ENCODE results near the gene WDCP. TPM values are rescaled to one million over a fixed set of nuclear protein-coding genes. Genes with fewer than 3 reads are reported as not detected.

WDCP gene
- total and polyA plus RNA-seq, 10 of the 15 experiments (the other 5 are each of a cell fraction or from before 2014, with no cell fraction given): 5.5 to 21.3 (median 13.2) TPM

DNA sequence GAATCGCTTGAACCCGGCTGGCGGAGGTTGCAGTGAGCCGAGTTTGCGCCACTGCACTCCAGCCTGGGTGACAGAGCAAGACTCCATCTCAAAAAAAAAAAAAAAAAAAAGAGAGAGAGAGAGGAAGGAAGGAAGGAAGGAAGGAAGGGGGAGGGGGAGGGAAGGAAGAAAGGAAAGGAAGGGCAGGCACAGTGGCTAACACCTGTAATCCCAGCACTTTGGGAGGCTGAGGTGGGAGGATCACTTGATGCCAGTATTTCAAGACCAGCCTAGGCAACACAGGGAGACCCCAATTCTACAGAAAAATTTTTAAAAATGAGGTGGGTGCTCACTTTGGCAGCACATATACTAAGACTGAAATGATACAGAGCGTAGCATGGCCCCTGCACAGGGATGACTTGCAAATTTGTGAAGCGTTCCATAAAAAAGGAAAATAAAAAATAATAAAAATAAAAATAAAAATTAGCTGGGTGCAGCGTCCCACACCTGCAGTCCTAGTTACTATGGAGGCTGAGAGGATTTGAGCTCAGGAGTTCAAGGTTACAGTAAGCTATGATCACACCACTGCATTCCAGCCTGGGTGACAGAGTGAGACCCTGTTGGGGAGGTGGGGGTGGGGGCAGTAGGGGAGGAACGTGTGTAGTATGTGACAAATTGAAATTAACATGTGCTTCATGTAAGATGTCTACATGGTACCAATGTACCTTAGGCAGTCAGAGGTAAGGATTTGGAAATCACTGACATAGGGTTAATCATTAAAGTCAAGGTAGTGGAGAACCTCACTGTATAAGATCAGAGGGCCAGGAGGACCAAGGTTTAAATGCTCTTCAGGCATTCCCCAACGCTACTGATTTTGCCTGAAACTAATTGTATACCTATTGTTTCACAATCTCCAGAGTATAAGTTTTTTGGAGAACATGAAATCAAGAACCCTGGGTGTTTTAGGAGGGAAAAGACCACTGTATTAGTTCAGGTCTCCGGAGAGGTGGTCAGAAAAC is 1.4 kb downstream of the WDCP start:
- Histone ChIP-seq H3K4me1 (ENCODE audit: control insufficient read depth, insufficient read depth, low read length) (peaks cover 11% of the 10 kb centered on the region), H3K36me3 (ENCODE audit: control insufficient read depth in 2 of 2, insufficient read depth in 2 of 2, low read length in 1 of 2) (no peaks in the 10 kb centered on the region), H3K4me2 (ENCODE audit: control insufficient read depth, insufficient read depth) (peak overlapping the region; percentile 72), H3K27me3 (replicated peaks in 1 of 2; ENCODE audit: control insufficient read depth in 2 of 2, insufficient read depth in 2 of 2, low read length in 1 of 2) (peaks cover 0 to 5% of the 10 kb centered on the region in 2 experiments; a peak in 3 of 4 replicates), H3K4me3 (peak overlapping the region; percentile 78), H3K9ac (ENCODE audit: control insufficient read depth, insufficient read depth, low read length) (peak overlapping the region; percentile 77), H4K20me1 (ENCODE audit: control insufficient read depth, insufficient read depth) (no peaks in the 10 kb centered on the region), H2AFZ (ENCODE audit: control insufficient read depth, low read depth, low read length) (no peak overlapping the region), H3K27ac (ENCODE audit: control insufficient read depth, insufficient read depth) (no peak overlapping the region), H3K9me3 (replicated peaks; ENCODE audit: control insufficient read depth, insufficient read depth, low read length) (no peaks in the 10 kb centered on the region), H3K79me2 (ENCODE audit: control insufficient read depth, insufficient read depth, low read length) (peaks cover 7% of the 10 kb centered on the region)
- WGBS (ENCODE audit: insufficient coverage, insufficient replicate concordance, low lambda C conversion rate, missing lambda C conversion rate): 74% methylated on average over 11 of the region's 11 CpGs
- ChIA-PET RAD21 (ENCODE audit: unreplicated experiment) (interaction anchor here (1.7 kb wide), 1 partner anchor 38 kb away, joined by 21 read pairs; the partner anchor contains the start of gene TP53I3), CTCF (interaction anchor here (0.7 to 1.0 kb wide), 2 partner anchors 15 to 39 kb away, joined by 3 read pairs; partner anchors contain the start of gene TP53I3), SMC1A (ENCODE audit: uncharacterized antibody, unreplicated experiment) (no interaction called here), POLR2A (interaction anchor here (1.3 kb wide), 1 partner anchor 119 kb away, joined by 3 read pairs; the partner anchor contains the start of gene ATAD2B)
- ATAC-seq (no peak), DNase-seq (ENCODE audit: low read depth, low spot score) (no peak), FAIRE-seq (no peak)
- BruUV-seq (replicated peaks): no TSS peak
- in situ Hi-C loops (cut with MboI): no loop called here
- intact Hi-C loops (cut with micrococcal nuclease; ENCODE audit: unreplicated experiment): loop anchor here (5.0 kb wide), 1 partner anchor 119 kb away; the partner anchor contains the start of gene ATAD2B
- TF ChIP-seq STAT1 (conservative IDR thresholded peaks at IDR 0.05) (no peak), CHD4 (IDR thresholded peaks at IDR 0.05) (no peak), YBX1 (IDR thresholded peaks at IDR 0.05) (no peak), EED (IDR thresholded peaks at IDR 0.05; ENCODE audit: low read depth) (no peak), WRNIP1 (IDR thresholded peaks at IDR 0.05; ENCODE audit: borderline replicate concordance, low read depth, low read length) (no peak), POU2F2 (IDR thresholded peaks at IDR 0.05; ENCODE audit: borderline replicate concordance, low read depth, low read length) (no peak), SPI1 (IDR thresholded peaks at IDR 0.05; ENCODE audit: borderline replicate concordance, insufficient read depth, low read depth, low read length) (no peak), SP1 (IDR thresholded peaks at IDR 0.05; ENCODE audit: low read depth, low read length) (no peak), SMC3 (IDR thresholded peaks at IDR 0.05; ENCODE audit: borderline replicate concordance, low read length) (no peak), BHLHE40 (IDR thresholded peaks at IDR 0.05; ENCODE audit: borderline replicate concordance in 1 of 2, low read depth in 2 of 2, low read length in 1 of 2) (no peak), ZBTB33 (IDR thresholded peaks at IDR 0.05) (no peak), HSF1 (IDR thresholded peaks at IDR 0.05; ENCODE audit: low read depth, low read length) (no peak), NFXL1 (IDR thresholded peaks at IDR 0.05; ENCODE audit: borderline replicate concordance) (no peak), NR2C1 (IDR thresholded peaks at IDR 0.05) (no peak), MEF2B (IDR thresholded peaks at IDR 0.05; ENCODE audit: partially characterized antibody, poor library complexity, severe bottlenecking) (no peak)
- TF ChIP-seq, protein P1, sequence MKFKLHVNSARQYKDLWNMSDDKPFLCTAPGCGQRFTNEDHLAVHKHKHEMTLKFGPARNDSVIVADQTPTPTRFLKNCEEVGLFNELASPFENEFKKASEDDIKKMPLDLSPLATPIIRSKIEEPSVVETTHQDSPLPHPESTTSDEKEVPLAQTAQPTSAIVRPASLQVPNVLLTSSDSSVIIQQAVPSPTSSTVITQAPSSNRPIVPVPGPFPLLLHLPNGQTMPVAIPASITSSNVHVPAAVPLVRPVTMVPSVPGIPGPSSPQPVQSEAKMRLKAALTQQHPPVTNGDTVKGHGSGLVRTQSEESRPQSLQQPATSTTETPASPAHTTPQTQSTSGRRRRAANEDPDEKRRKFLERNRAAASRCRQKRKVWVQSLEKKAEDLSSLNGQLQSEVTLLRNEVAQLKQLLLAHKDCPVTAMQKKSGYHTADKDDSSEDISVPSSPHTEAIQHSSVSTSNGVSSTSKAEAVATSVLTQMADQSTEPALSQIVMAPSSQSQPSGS (IDR thresholded peaks at IDR 0.05; ENCODE audit: low read length): no peak

Data from GM12878 (cell line).